Measurements from ENCODE around the gene SNX32. TPM values are rescaled to one million over a fixed set of nuclear protein-coding genes. Genes with fewer than 3 reads are reported as not detected.

SNX32 gene
- total and polyA plus RNA-seq, 9 of the 15 experiments (the other 6 are each of a cell fraction or from before 2014, with no cell fraction given): 0.03 TPM; not detected in 7

GRCh38 chr11:65900125-65900898 is 66.5 kb downstream of the SNX32 start, which contains the start of gene FOSL1 (continued):
- TF ChIP-seq ATF3 (IDR thresholded peaks at IDR 0.05) (peak; percentile 76), ATF3 (CRISPR knock-in tag; conservative IDR thresholded peaks at IDR 0.05) (peak; percentile 93), CBX5 (IDR thresholded peaks at IDR 0.05; ENCODE audit: borderline replicate concordance, low read depth) (no peak), PTRF (tag; IDR thresholded peaks at IDR 0.05) (no peak), ZNF57 (CRISPR knock-in tag; IDR thresholded peaks at IDR 0.05) (no peak), SRSF3 (IDR thresholded peaks at IDR 0.05; ENCODE audit: insufficient read depth, low read length) (no peak), SP1 (CRISPR knock-in tag; IDR thresholded peaks at IDR 0.05) (peak; percentile 89), ZNF134 (CRISPR knock-in tag; conservative IDR thresholded peaks at IDR 0.05) (no peak), ZSCAN29 (IDR thresholded peaks at IDR 0.05) (no peak), NR4A1 (CRISPR knock-in tag; IDR thresholded peaks at IDR 0.05) (no peak), NR4A1 (tag; IDR thresholded peaks at IDR 0.05) (no peak), PHF8 (IDR thresholded peaks at IDR 0.05; ENCODE audit: borderline replicate concordance, low read length) (peak; percentile 62; the same call in 1 of the 2 replicates), HCFC1 (IDR thresholded peaks at IDR 0.05; ENCODE audit: low read depth, low read length) (peak; percentile 21; the same call in 1 of the 2 replicates), KAT2B (IDR thresholded peaks at IDR 0.05; ENCODE audit: low read depth, low read length) (no peak), HNRNPL (IDR thresholded peaks at IDR 0.05; ENCODE audit: low read depth, low read length) (peak; percentile 86; the same call in 1 of the 2 replicates), U2AF1 (optimal IDR thresholded peaks at IDR 0.05; ENCODE audit: low read depth, low read length) (peak; percentile 87), ETV5 (CRISPR knock-in tag; IDR thresholded peaks at IDR 0.05; ENCODE audit: low read depth) (peak; percentile 64; the same call in 1 of the 2 replicates), ZNF644 (tag; IDR thresholded peaks at IDR 0.05; ENCODE audit: low read depth) (no peak), MITF (IDR thresholded peaks at IDR 0.05) (0 out of 2 replicates have a peak, but pooled peaks have one; percentile 29), ZNF253 (CRISPR knock-in tag; conservative IDR thresholded peaks at IDR 0.05) (no peak), EP300 (IDR thresholded peaks at IDR 0.05; ENCODE audit: low read length) (peak; percentile 39; the same call in 1 of the 2 replicates), BRD4 (IDR thresholded peaks at IDR 0.05) (no peak; the same call in 1 of the 2 replicates), ZNF431 (CRISPR knock-in tag; IDR thresholded peaks at IDR 0.05) (no peak), XRCC5 (IDR thresholded peaks at IDR 0.05; ENCODE audit: low read depth, low read length) (no peak), SRF (CRISPR knock-in tag; IDR thresholded peaks at IDR 0.05) (peak; percentile 96 to 99), EGR1 (conservative IDR thresholded peaks at IDR 0.05) (peak; percentile 82), ERF (CRISPR knock-in tag; IDR thresholded peaks at IDR 0.05) (no peak), PHB (CRISPR knock-in tag; IDR thresholded peaks at IDR 0.05) (no peak), ZNF174 (CRISPR knock-in tag; IDR thresholded peaks at IDR 0.05) (no peak), BCL6 (CRISPR knock-in tag; IDR thresholded peaks at IDR 0.05) (no peak), NUFIP1 (IDR thresholded peaks at IDR 0.05; ENCODE audit: partially characterized antibody) (no peak)
